ENCODE data around the gene DHRS13. TPM values are rescaled to one million over a fixed set of nuclear protein-coding genes. Genes with fewer than 3 reads are reported as not detected.
A peak's percentile ranks its signal among the peaks of the same experiment; 100 is the strongest.

Gene DHRS13
- total and polyA plus RNA-seq, 2 experiments from 2014 or later: 2.6 to 5.2 TPM

GRCh38 chr17:28925912-28926365, 23.1 kb upstream of the DHRS13 start:
- H3K9ac ChIP-seq: peak overlapping the region; percentile 32; the same call in 1 of the 2 replicates
- H3K27me3 ChIP-seq (replicated peaks; ENCODE audit: insufficient read depth): no peaks in the 10 kb centered on the region
- H3K9me2 ChIP-seq (ENCODE audit: insufficient read depth): no peaks in the 10 kb centered on the region
- in situ Hi-C loops (cut with MboI): no loop called here
- TF ChIP-seq EZH2phosphoT487 (IDR thresholded peaks at IDR 0.05; ENCODE audit: insufficient read depth, low read depth) (0 out of 2 replicates have a peak, but pooled peaks have one; percentile 34), EZH2 (IDR thresholded peaks at IDR 0.05; ENCODE audit: insufficient read depth, poor library complexity, severe bottlenecking) (no peak)
- peak; percentile 90 for DNase-seq
- H3K4me1 ChIP-seq (ENCODE audit: insufficient read depth): peaks cover 19% of the 10 kb centered on the region
- H3F3A ChIP-seq (ENCODE audit: insufficient read depth): peaks cover 34% of the 10 kb centered on the region
- peaks cover 97% of the 10 kb centered on the region for H3K79me2 ChIP-seq (ENCODE audit: insufficient read depth)
- peak overlapping the region; percentile 55 for H3K4me2 ChIP-seq (ENCODE audit: unreplicated experiment)
- WGBS, 2 experiments (ENCODE audit: low coverage in 1 of 2, low lambda C conversion rate in 2 of 2, missing lambda C conversion rate in 2 of 2): 0 to 8% methylated on average over 2 of the region's 2 CpGs
- peak overlapping the region; percentile 73 for H3K27ac ChIP-seq
- no peak overlapping the region for H2AFZ ChIP-seq
- peaks cover 8% of the 10 kb centered on the region; the same call in 1 of the 2 replicates for H4K20me1 ChIP-seq (ENCODE audit: insufficient read depth)
- peak overlapping the region; percentile 31 for H3K4me3 ChIP-seq
- no peaks in the 10 kb centered on the region for H3K9me3 ChIP-seq (ENCODE audit: low read depth)
- peaks cover 38% of the 10 kb centered on the region for H3K36me3 ChIP-seq (ENCODE audit: low read depth)

GRCh38 chr17:28920201-28920600, 17.3 kb upstream of the DHRS13 start:
- DNase-seq: no peak
- no peak overlapping the region for H2AFZ ChIP-seq
- H3K9me3 ChIP-seq (ENCODE audit: low read depth): no peaks in the 10 kb centered on the region
- peaks cover 3% of the 10 kb centered on the region for H3K4me1 ChIP-seq (ENCODE audit: insufficient read depth)
- H3K9me2 ChIP-seq (ENCODE audit: insufficient read depth): no peaks in the 10 kb centered on the region
- H3K36me3 ChIP-seq (ENCODE audit: low read depth): peaks cover 82% of the 10 kb centered on the region
- in situ Hi-C loops (cut with MboI): no loop called here
- no peaks in the 10 kb centered on the region for H3K27me3 ChIP-seq (replicated peaks; ENCODE audit: insufficient read depth)
- no peak overlapping the region for H3K4me3 ChIP-seq
- H3K27ac ChIP-seq: no peak overlapping the region
- no peak overlapping the region for H3K4me2 ChIP-seq (ENCODE audit: unreplicated experiment)
- H4K20me1 ChIP-seq (ENCODE audit: insufficient read depth): peaks cover 1% of the 10 kb centered on the region; the same call in 1 of the 2 replicates
- TF ChIP-seq EZH2 (IDR thresholded peaks at IDR 0.05; ENCODE audit: insufficient read depth, poor library complexity, severe bottlenecking) (no peak), EZH2phosphoT487 (IDR thresholded peaks at IDR 0.05; ENCODE audit: insufficient read depth, low read depth) (no peak)
- H3K9ac ChIP-seq: no peak overlapping the region
- H3K79me2 ChIP-seq (ENCODE audit: insufficient read depth): peaks cover 52% of the 10 kb centered on the region
- H3F3A ChIP-seq (ENCODE audit: insufficient read depth): peaks cover 20% of the 10 kb centered on the region

- no peak for DNase-seq
- Histone ChIP-seq H3F3A (ENCODE audit: insufficient read depth) (peaks cover 14% of the 10 kb centered on the region), H3K79me2 (ENCODE audit: insufficient read depth) (peaks cover 33% of the 10 kb centered on the region), H4K20me1 (ENCODE audit: insufficient read depth) (no peaks in the 10 kb centered on the region), H3K4me1 (ENCODE audit: insufficient read depth) (no peaks in the 10 kb centered on the region), H3K27ac (no peak overlapping the region), H3K4me3 (no peak overlapping the region), H3K4me2 (ENCODE audit: unreplicated experiment) (no peak overlapping the region), H3K36me3 (ENCODE audit: low read depth) (peaks cover 81% of the 10 kb centered on the region), H3K27me3 (replicated peaks; ENCODE audit: insufficient read depth) (no peaks in the 10 kb centered on the region), H2AFZ (no peak overlapping the region), H3K9ac (no peak overlapping the region), H3K9me2 (ENCODE audit: insufficient read depth) (no peaks in the 10 kb centered on the region), H3K9me3 (ENCODE audit: low read depth) (no peaks in the 10 kb centered on the region)
- WGBS, 2 experiments (ENCODE audit: low coverage in 1 of 2, low lambda C conversion rate in 2 of 2, missing lambda C conversion rate in 2 of 2): 55% methylated on average over 2 of the region's 2 CpGs
- no peak for TF ChIP-seq EZH2phosphoT487 (IDR thresholded peaks at IDR 0.05; ENCODE audit: insufficient read depth, low read depth)
- TF ChIP-seq EZH2 (IDR thresholded peaks at IDR 0.05; ENCODE audit: insufficient read depth, poor library complexity, severe bottlenecking): no peak
- in situ Hi-C loops (cut with MboI): no loop called here
Measured at GRCh38 chr17:28918295-28918694, 15.4 kb upstream of the DHRS13 start.

GRCh38 chr17:28917465-28917864, 14.6 kb upstream of the DHRS13 start:
- Histone ChIP-seq H3K4me1 (ENCODE audit: insufficient read depth) (no peaks in the 10 kb centered on the region), H3K9me2 (ENCODE audit: insufficient read depth) (no peaks in the 10 kb centered on the region), H3K9me3 (ENCODE audit: low read depth) (no peaks in the 10 kb centered on the region), H3K36me3 (ENCODE audit: low read depth) (peaks cover 76% of the 10 kb centered on the region), H3K4me2 (ENCODE audit: unreplicated experiment) (no peak overlapping the region), H3K4me3 (no peak overlapping the region), H3F3A (ENCODE audit: insufficient read depth) (peaks cover 14% of the 10 kb centered on the region), H2AFZ (no peak overlapping the region), H4K20me1 (ENCODE audit: insufficient read depth) (no peaks in the 10 kb centered on the region), H3K79me2 (ENCODE audit: insufficient read depth) (peaks cover 25% of the 10 kb centered on the region), H3K27ac (no peak overlapping the region), H3K27me3 (replicated peaks; ENCODE audit: insufficient read depth) (no peaks in the 10 kb centered on the region), H3K9ac (no peak overlapping the region)
- DNase-seq: no peak
- in situ Hi-C loops (cut with MboI): no loop called here
- TF ChIP-seq EZH2phosphoT487 (IDR thresholded peaks at IDR 0.05; ENCODE audit: insufficient read depth, low read depth) (no peak), EZH2 (IDR thresholded peaks at IDR 0.05; ENCODE audit: insufficient read depth, poor library complexity, severe bottlenecking) (no peak)
- 47% methylated on average over 5 of the region's 5 CpGs for WGBS, 2 experiments (ENCODE audit: low coverage in 1 of 2, low lambda C conversion rate in 2 of 2, missing lambda C conversion rate in 2 of 2)

- Histone ChIP-seq H3K36me3 (ENCODE audit: low read depth) (peaks cover 74% of the 10 kb centered on the region), H3K27me3 (replicated peaks; ENCODE audit: insufficient read depth) (no peaks in the 10 kb centered on the region), H3K9me3 (ENCODE audit: low read depth) (no peaks in the 10 kb centered on the region), H3K79me2 (ENCODE audit: insufficient read depth) (peaks cover 22% of the 10 kb centered on the region), H3K27ac (no peak overlapping the region), H3K9ac (no peak overlapping the region), H3K4me3 (no peak overlapping the region), H3K4me2 (ENCODE audit: unreplicated experiment) (no peak overlapping the region), H4K20me1 (ENCODE audit: insufficient read depth) (no peaks in the 10 kb centered on the region), H3K4me1 (ENCODE audit: insufficient read depth) (no peaks in the 10 kb centered on the region), H3F3A (ENCODE audit: insufficient read depth) (peaks cover 14% of the 10 kb centered on the region), H3K9me2 (ENCODE audit: insufficient read depth) (no peaks in the 10 kb centered on the region), H2AFZ (no peak overlapping the region)
- DNase-seq: no peak
- in situ Hi-C loops (cut with MboI): no loop called here
- no peak for TF ChIP-seq EZH2 (IDR thresholded peaks at IDR 0.05; ENCODE audit: insufficient read depth, poor library complexity, severe bottlenecking)
- TF ChIP-seq EZH2phosphoT487 (IDR thresholded peaks at IDR 0.05; ENCODE audit: insufficient read depth, low read depth): no peak
- 93% methylated on average over 12 of the region's 12 CpGs for WGBS, 2 experiments (ENCODE audit: low coverage in 1 of 2, low lambda C conversion rate in 2 of 2, missing lambda C conversion rate in 2 of 2)
Measured at GRCh38 chr17:28917029-28917428, 14.2 kb upstream of the DHRS13 start.

Measured in GM23248 (cell line).